Panc1 (cell line): ENCODE measurements around the gene KATNIP. TPM values are rescaled to one million over a fixed set of nuclear protein-coding genes. Genes with fewer than 3 reads are reported as not detected.
A peak's percentile ranks its signal among the peaks of the same experiment; 100 is the strongest.

ENCODE experiments used
- ATAC-seq: fragments of 200-7000 bp; cut with Tn5 transposase; 2 replicates; pipeline ENCODE4 v1.9.1; 2020; ENCODE audit warnings: mild to moderate bottlenecking, moderate library complexity
- BruUV-seq: library from RNA; stranded (reverse); fragments of 400-500 nt; replicated peaks from 2 replicates; lab custom pipeline; 2021; lab: Mats Ljungman, UMichigan
- CTCF ChIA-PET: fragments of 300-600 bp; sonication (Branson Sonifier 250); formaldehyde crosslinking; loops from one replicate; lab custom pipeline; 2022; ENCODE audit warnings: antibody characterized with exemption; lab: Charles Lee
- POLR2A ChIA-PET: fragments of 300-600 bp; sonication (Branson Sonifier 250); formaldehyde crosslinking; loops from one replicate; lab custom pipeline; 2022; ENCODE audit warnings: antibody characterized with exemption; lab: Charles Lee
- DNase-seq: peaks from one replicate; pipeline ENCODE4 v3.0.0-alpha.2; 2010; ENCODE audit warnings: low read depth, low spot score
- H3K27ac ChIP-seq: 2 replicates; pipeline ENCODE4 v1.5.1; 2011; ENCODE audit warnings: mild to moderate bottlenecking, low read length, inconsistent platforms
- H3K27me3 ChIP-seq: fragments of 200-500 bp; sonication (Bioruptor generic); 2 replicates; pipeline ENCODE4 v1.6.0; 2014; ENCODE audit warnings: low read length, inconsistent platforms; ENCODE audit not compliant: control insufficient read depth, insufficient read depth
- H3K36me3 ChIP-seq: fragments of 200-500 bp; sonication (Bioruptor generic); 2 replicates; pipeline ENCODE4 v1.5.1; 2014; ENCODE audit warnings: inconsistent platforms, mild to moderate bottlenecking, low read length, moderate library complexity; ENCODE audit not compliant: control insufficient read depth, insufficient read depth
- H3K4me1 ChIP-seq: 2 replicates; pipeline ENCODE4 v1.5.1; 2011; ENCODE audit warnings: inconsistent platforms, mild to moderate bottlenecking, low read length, moderate library complexity; ENCODE audit not compliant: control insufficient read depth, insufficient read depth
- H3K4me3 ChIP-seq, 2 experiments: 2 replicates each; pipeline ENCODE4 v1.5.1; 2011 to 2012; ENCODE audit warnings: low read depth in 2 of 2, low read length in 2 of 2, mild to moderate bottlenecking in 2 of 2, inconsistent platforms in 1 of 2, moderate library complexity in 1 of 2
- H3K9me3 ChIP-seq: fragments of 200-500 bp; sonication (Bioruptor generic); 2 replicates; pipeline ENCODE4 v1.5.1; 2014; ENCODE audit warnings: low read depth, mild to moderate bottlenecking, inconsistent platforms, low read length, moderate library complexity; ENCODE audit not compliant: control insufficient read depth, insufficient read depth
- POLR2AphosphoS5 ChIP-seq: IDR thresholded peaks from 2 replicates; pipeline ENCODE4 v1.6.1; 2012; ENCODE audit warnings: mild to moderate bottlenecking, low read depth, low read length, moderate library complexity
- SIN3A ChIP-seq: IDR thresholded peaks from 2 replicates; pipeline ENCODE4 v1.6.1; 2012; ENCODE audit warnings: low read depth, mild to moderate bottlenecking, low read length, moderate library complexity, borderline replicate concordance; ENCODE audit not compliant: insufficient read depth
- TCF7L2 ChIP-seq: IDR thresholded peaks from 2 replicates; pipeline ENCODE4 v1.6.1; 2011; ENCODE audit warnings: mild to moderate bottlenecking, low read depth, low read length, inconsistent platforms
- in situ Hi-C: cut with HindIII; loops from 2 replicates; pipeline ENCODE4 v1.10.0; 2016; ENCODE audit warnings: low sequenced_read_pairs, low pct_unique_long_range_greater_than_20kb
- intact Hi-C: fragments of 100-400 bp; cut with micrococcal nuclease; formaldehyde crosslinking; loops from one replicate; pipeline ENCODE4 v1.10.0; 2022; ENCODE audit not compliant: unreplicated experiment
- total RNA-seq: library from RNA; stranded (reverse); gene quantifications from one replicate; pipeline ENCODE4 v1.2.1, GENCODE V29; 2021; ENCODE audit not compliant: unreplicated experiment
- TF ChIP-seq, protein P1 (sequence below): fragments of 450-650 bp; IDR thresholded peaks from 2 replicates; pipeline ENCODE4 v1.5.1; 2017; ENCODE audit warnings: mild to moderate bottlenecking
- TF ChIP-seq, protein P2 (sequence below), 2 experiments: IDR thresholded peaks; 2 replicates each; pipeline ENCODE4 v1.6.1; 2011 to 2012; ENCODE audit warnings: low read depth in 2 of 2, control low read depth in 1 of 2, low read length in 1 of 2, mild to moderate bottlenecking in 1 of 2, moderate library complexity in 1 of 2; ENCODE audit not compliant: insufficient read depth in 1 of 2

Gene KATNIP
- total RNA-seq, 1 experiment from 2014 or later, result 36.7 TPM

DNA sequence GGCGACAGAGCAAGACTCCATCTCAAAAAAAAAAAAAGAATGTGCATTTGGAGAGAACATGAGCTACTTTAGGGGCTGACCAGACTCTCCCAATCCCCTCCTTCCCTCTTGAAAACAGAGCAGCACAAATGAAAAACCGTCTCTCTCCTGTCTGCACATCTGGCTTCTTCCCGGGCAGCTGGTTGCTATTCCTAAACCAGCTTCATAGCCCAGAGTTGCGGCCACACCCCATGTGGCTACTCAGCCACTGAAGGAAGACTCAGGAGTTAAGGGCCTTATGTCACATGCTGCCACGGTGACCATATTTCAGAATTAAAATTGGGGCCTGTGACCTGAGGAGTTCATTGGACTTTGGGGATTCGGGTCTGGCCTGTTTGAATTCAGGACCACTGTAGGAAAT lies 48.3 kb downstream of the KATNIP start:
- intact Hi-C loops, result no loop called here
- ChIA-PET POLR2A (no interaction called here), CTCF (interaction anchor here (0.9 kb wide), 1 partner anchor 42 kb away, joined by 4 read pairs; no protein-coding TSS in a partner anchor)
- no peak overlapping the region for H3K27ac ChIP-seq
- TSS peak; percentile 26 for BruUV-seq
- H3K4me1 ChIP-seq, result no peaks in the 10 kb centered on the region
- no peak for DNase-seq
- H3K9me3 ChIP-seq, result no peaks in the 10 kb centered on the region
- no peaks in the 10 kb centered on the region for H3K27me3 ChIP-seq
- H3K36me3 ChIP-seq, result no peaks in the 10 kb centered on the region
- H3K4me3 ChIP-seq, result no peak overlapping the region
- in situ Hi-C loops, result no loop called here
- ATAC-seq, result no peak
- TF ChIP-seq POLR2AphosphoS5 (no peak), TCF7L2 (no peak), SIN3A (no peak)
- TF ChIP-seq, protein P1, sequence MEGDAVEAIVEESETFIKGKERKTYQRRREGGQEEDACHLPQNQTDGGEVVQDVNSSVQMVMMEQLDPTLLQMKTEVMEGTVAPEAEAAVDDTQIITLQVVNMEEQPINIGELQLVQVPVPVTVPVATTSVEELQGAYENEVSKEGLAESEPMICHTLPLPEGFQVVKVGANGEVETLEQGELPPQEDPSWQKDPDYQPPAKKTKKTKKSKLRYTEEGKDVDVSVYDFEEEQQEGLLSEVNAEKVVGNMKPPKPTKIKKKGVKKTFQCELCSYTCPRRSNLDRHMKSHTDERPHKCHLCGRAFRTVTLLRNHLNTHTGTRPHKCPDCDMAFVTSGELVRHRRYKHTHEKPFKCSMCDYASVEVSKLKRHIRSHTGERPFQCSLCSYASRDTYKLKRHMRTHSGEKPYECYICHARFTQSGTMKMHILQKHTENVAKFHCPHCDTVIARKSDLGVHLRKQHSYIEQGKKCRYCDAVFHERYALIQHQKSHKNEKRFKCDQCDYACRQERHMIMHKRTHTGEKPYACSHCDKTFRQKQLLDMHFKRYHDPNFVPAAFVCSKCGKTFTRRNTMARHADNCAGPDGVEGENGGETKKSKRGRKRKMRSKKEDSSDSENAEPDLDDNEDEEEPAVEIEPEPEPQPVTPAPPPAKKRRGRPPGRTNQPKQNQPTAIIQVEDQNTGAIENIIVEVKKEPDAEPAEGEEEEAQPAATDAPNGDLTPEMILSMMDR, result no peak
- TF ChIP-seq, protein P2, sequence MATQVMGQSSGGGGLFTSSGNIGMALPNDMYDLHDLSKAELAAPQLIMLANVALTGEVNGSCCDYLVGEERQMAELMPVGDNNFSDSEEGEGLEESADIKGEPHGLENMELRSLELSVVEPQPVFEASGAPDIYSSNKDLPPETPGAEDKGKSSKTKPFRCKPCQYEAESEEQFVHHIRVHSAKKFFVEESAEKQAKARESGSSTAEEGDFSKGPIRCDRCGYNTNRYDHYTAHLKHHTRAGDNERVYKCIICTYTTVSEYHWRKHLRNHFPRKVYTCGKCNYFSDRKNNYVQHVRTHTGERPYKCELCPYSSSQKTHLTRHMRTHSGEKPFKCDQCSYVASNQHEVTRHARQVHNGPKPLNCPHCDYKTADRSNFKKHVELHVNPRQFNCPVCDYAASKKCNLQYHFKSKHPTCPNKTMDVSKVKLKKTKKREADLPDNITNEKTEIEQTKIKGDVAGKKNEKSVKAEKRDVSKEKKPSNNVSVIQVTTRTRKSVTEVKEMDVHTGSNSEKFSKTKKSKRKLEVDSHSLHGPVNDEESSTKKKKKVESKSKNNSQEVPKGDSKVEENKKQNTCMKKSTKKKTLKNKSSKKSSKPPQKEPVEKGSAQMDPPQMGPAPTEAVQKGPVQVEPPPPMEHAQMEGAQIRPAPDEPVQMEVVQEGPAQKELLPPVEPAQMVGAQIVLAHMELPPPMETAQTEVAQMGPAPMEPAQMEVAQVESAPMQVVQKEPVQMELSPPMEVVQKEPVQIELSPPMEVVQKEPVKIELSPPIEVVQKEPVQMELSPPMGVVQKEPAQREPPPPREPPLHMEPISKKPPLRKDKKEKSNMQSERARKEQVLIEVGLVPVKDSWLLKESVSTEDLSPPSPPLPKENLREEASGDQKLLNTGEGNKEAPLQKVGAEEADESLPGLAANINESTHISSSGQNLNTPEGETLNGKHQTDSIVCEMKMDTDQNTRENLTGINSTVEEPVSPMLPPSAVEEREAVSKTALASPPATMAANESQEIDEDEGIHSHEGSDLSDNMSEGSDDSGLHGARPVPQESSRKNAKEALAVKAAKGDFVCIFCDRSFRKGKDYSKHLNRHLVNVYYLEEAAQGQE (IDR thresholded peaks at IDR 0.05; ENCODE audit: insufficient read depth in 1 of 2, low read depth in 2 of 2, low read length in 1 of 2), result no peak

DNA sequence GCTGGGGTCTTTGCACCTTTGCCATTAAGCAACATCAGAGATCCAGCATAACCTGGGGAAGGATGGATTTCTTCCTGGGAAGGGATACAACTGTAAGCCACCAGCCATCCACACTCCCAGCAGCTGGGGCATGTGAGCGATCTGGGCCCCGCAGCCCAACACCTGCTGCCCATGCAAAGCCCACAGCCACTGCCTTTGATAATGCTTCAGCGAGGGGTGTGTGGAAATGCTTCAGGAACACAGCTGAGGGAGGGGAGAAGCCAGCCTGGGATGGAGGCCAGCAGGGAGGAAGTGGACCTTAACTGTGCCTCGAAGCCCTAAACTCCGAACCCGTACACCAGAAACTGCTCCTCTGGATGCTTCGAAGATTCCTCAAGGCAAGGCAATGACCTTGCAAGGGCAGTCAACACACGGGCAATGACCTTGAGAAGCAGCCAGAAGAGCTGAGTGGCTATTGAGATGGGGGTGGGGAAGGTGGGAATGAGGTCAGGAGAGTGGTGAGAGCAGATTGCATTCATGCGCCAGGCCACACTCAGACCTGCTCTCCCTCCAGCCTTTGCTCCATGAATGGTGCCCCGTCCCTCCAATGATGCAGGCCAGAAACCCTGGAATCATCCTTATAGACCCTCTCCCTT lies 49.1 kb downstream of the KATNIP start:
- Histone ChIP-seq H3K27me3 (no peaks in the 10 kb centered on the region), H3K9me3 (no peaks in the 10 kb centered on the region), H3K4me3 (no peak overlapping the region), H3K4me1 (no peaks in the 10 kb centered on the region), H3K27ac (no peak overlapping the region), H3K36me3 (no peaks in the 10 kb centered on the region)
- TF ChIP-seq, protein P2 (IDR thresholded peaks at IDR 0.05; ENCODE audit: insufficient read depth in 1 of 2, low read depth in 2 of 2, low read length in 1 of 2), result no peak
- TF ChIP-seq SIN3A (no peak), POLR2AphosphoS5 (no peak), TCF7L2 (no peak)
- TF ChIP-seq, protein P1, result no peak
- no peak for DNase-seq
- BruUV-seq, result no TSS peak
- POLR2A ChIA-PET, result no interaction called here
- CTCF ChIA-PET, result no interaction called here
- intact Hi-C loops, result no loop called here
- ATAC-seq, result no peak
- in situ Hi-C loops, result no loop called here
